Astrocyte of the hippocampus (primary cell): Measurements from ENCODE around the gene RAD9B.
"Not testable (repeated sequence)": the region's sequence is repeated elsewhere in the genome, so short reads cannot be mapped to it uniquely, and the experiment has no call there.

Experiments used
- DNase-seq: peaks from one replicate; pipeline ENCODE4 v3.0.0; 2011; ENCODE audit warnings: low read depth, low spot score

The RAD9B gene

GRCh38 chr12:110501752-110502738, at the start of gene RAD9B, which contains the start of gene VPS29:
TSS of gene RAD9B (plus strand) at chr12:110502331. CDS start at chr12:110502338, 7 bp downstream.
TSS of gene VPS29 (minus strand) at chr12:110502111. CDS start at chr12:110502051, 60 bp downstream.
- peak; percentile 99 for DNase-seq

GRCh38 chr12:110453569-110454296, 48.4 kb upstream of the RAD9B start:
- no peak for DNase-seq

GRCh38 chr12:110458756-110459155, 43.4 kb upstream of the RAD9B start:
- no peak for DNase-seq

- DNase-seq, result not testable (repeated sequence)
Observed at GRCh38 chr12:110461189-110461588, 40.9 kb upstream of the RAD9B start.

GRCh38 chr12:110465024-110465423, 37.1 kb upstream of the RAD9B start:
- no peak for DNase-seq

GRCh38 chr12:110465765-110466164, 36.4 kb upstream of the RAD9B start:
- DNase-seq, result not testable (repeated sequence)

- DNase-seq, result no peak
Observed at GRCh38 chr12:110466791-110467190, 35.3 kb upstream of the RAD9B start.

- no peak for DNase-seq
Observed at GRCh38 chr12:110467847-110468213, 34.3 kb upstream of the RAD9B start.

GRCh38 chr12:110468214-110469048, 33.7 kb upstream of the RAD9B start, which contains the start of the genes FAM216A and GPN3:
TSS of gene FAM216A (plus strand) at chr12:110468845. CDS start at chr12:110468876, 31 bp downstream.
TSS of gene GPN3 (minus strand) at chr12:110468257. CDS start at chr12:110468203, 54 bp downstream.
- DNase-seq, result peak; percentile 99

- DNase-seq, result no peak
Observed at GRCh38 chr12:110475426-110475825, 26.7 kb upstream of the RAD9B start.

GRCh38 chr12:110498984-110499706, 3.0 kb upstream of the RAD9B start:
- peak; percentile 9 for DNase-seq

GRCh38 chr12:110501399-110501751, 756 bp upstream of the RAD9B start:
- peak; percentile 68 for DNase-seq

- DNase-seq, result no peak
Observed at GRCh38 chr12:110503432-110503831, 1.3 kb downstream of the RAD9B start.

GRCh38 chr12:110505332-110505731, 3.2 kb downstream of the RAD9B start:
- no peak for DNase-seq

GRCh38 chr12:110508071-110508586, 6.0 kb downstream of the RAD9B start:
- no peak for DNase-seq

GRCh38 chr12:110513842-110514241, 11.7 kb downstream of the RAD9B start:
- no peak for DNase-seq

GRCh38 chr12:110514363-110514762, 12.2 kb downstream of the RAD9B start:
- no peak for DNase-seq

- DNase-seq, result no peak
Observed at GRCh38 chr12:110516995-110517394, 14.9 kb downstream of the RAD9B start.

GRCh38 chr12:110518014-110518413, 15.9 kb downstream of the RAD9B start:
- DNase-seq, result not testable (repeated sequence)
